ENCODE results near the gene ACSS2. TPM values are rescaled to one million over a fixed set of nuclear protein-coding genes. Genes with fewer than 3 reads are reported as not detected.

Gene ACSS2
- total and polyA plus RNA-seq, 2 donors (not counting 1 experiment from before 2014, with no cell fraction given), result 10.5 to 22.1 TPM

DNA sequence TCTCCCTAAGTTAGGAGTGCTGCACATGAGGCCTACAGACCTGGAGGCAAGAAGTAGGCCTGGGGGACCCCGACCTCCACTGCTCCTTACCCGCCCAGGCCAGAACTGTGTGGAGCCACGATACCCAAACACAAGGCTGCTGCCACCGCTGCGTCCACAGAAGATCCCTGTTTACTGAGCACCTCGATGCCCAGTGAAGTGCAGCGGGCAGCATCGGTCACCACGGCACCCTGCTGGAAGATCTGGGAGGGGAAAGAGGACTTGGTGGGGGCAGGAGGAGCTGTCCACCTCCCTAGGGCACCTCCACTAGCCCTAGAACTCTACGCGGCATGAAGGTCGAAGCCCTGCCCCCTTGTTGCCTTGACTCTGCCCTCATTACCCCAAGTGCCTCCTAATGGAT is 13.7 kb upstream of the ACSS2 start:
- H3K4me2 ChIP-seq (replicated peaks; ENCODE audit: low read depth, low read length, poor library complexity, severe bottlenecking), result no peak overlapping the region
- WGBS (ENCODE audit: insufficient coverage), result 95% methylated on average over 11 of the region's 12 CpGs
- Mint-ChIP-seq H3K27me3 (no peaks in the 10 kb centered on the region), H3K4me1 (no peaks in the 10 kb centered on the region), H3K9me3 (ENCODE audit: insufficient read depth) (no peaks in the 10 kb centered on the region), H3K4me3 (no peak overlapping the region), H3K27ac (no peak overlapping the region)
- intact Hi-C loops (cut with micrococcal nuclease), result no loop called here
- no peaks in the 10 kb centered on the region for H3K4me1 ChIP-seq (ENCODE audit: control insufficient read depth in 2 of 2, insufficient read depth in 2 of 2, low read length in 2 of 2)
- no peak overlapping the region for H3K27ac ChIP-seq (ENCODE audit: low read length in 2 of 2)
- H2AFZ ChIP-seq (ENCODE audit: insufficient read depth, low read depth, low read length, poor library complexity, severe bottlenecking), result no peak overlapping the region
- H3K4me3 ChIP-seq (ENCODE audit: control extremely low read depth in 1 of 5, extremely low read depth in 1 of 5, insufficient read depth in 1 of 5, low read depth in 2 of 5, low read length in 4 of 5), result no peak overlapping the region
- no peak overlapping the region for H3K9ac ChIP-seq (ENCODE audit: low read length)
- no peaks in the 10 kb centered on the region for H4K20me1 ChIP-seq (ENCODE audit: control insufficient read depth, insufficient read depth, low read length, poor library complexity, severe bottlenecking)
- H3K79me2 ChIP-seq (ENCODE audit: control insufficient read depth, insufficient read depth, low read length), result no peaks in the 10 kb centered on the region
- H3K9me3 ChIP-seq (ENCODE audit: control extremely low read depth in 1 of 3, control insufficient read depth in 2 of 3, insufficient read depth in 1 of 3, low read length in 2 of 3), result no peaks in the 10 kb centered on the region
- TF ChIP-seq EZH2 (IDR thresholded peaks at IDR 0.05; ENCODE audit: borderline replicate concordance, insufficient read depth, low read depth, low read length, poor library complexity, severe bottlenecking) (no peak), CTCF (IDR thresholded peaks at IDR 0.05) (no peak)
- H3K27me3 ChIP-seq (replicated peaks in 1 of 4; ENCODE audit: control extremely low read depth in 1 of 4, control insufficient read depth in 3 of 4, insufficient read depth in 4 of 4, low read length in 3 of 4), result no peaks in the 10 kb centered on the region
- POLR2A ChIA-PET, result no interaction called here
- DNase-seq, result no peak
- ATAC-seq (ENCODE audit: low read depth), result no peak
- CTCF ChIA-PET, result interaction anchor here (1.9 kb wide), 1 partner anchor 11 kb away, joined by 6 read pairs; the partner anchor contains the start of gene GGT7
- H3K36me3 ChIP-seq (replicated peaks in 1 of 2; ENCODE audit: control extremely low read depth in 1 of 2, control insufficient read depth in 1 of 2, extremely low read depth in 1 of 2, insufficient read depth in 2 of 2, low read length in 1 of 2), result no peaks in the 10 kb centered on the region

- Histone ChIP-seq H3K36me3 (replicated peaks in 1 of 2; ENCODE audit: control extremely low read depth in 1 of 2, control insufficient read depth in 1 of 2, extremely low read depth in 1 of 2, insufficient read depth in 2 of 2, low read length in 1 of 2) (no peaks in the 10 kb centered on the region), H3K79me2 (ENCODE audit: control insufficient read depth, insufficient read depth, low read length) (no peaks in the 10 kb centered on the region), H2AFZ (ENCODE audit: insufficient read depth, low read depth, low read length, poor library complexity, severe bottlenecking) (no peak overlapping the region), H4K20me1 (ENCODE audit: control insufficient read depth, insufficient read depth, low read length, poor library complexity, severe bottlenecking) (no peaks in the 10 kb centered on the region), H3K4me3 (ENCODE audit: control extremely low read depth in 1 of 5, extremely low read depth in 1 of 5, insufficient read depth in 1 of 5, low read depth in 2 of 5, low read length in 4 of 5) (no peak overlapping the region), H3K27me3 (replicated peaks in 1 of 4; ENCODE audit: control extremely low read depth in 1 of 4, control insufficient read depth in 3 of 4, insufficient read depth in 4 of 4, low read length in 3 of 4) (no peaks in the 10 kb centered on the region), H3K27ac (ENCODE audit: low read length in 2 of 2) (no peak overlapping the region), H3K9me3 (ENCODE audit: control extremely low read depth in 1 of 3, control insufficient read depth in 2 of 3, insufficient read depth in 1 of 3, low read length in 2 of 3) (no peaks in the 10 kb centered on the region), H3K4me1 (ENCODE audit: control insufficient read depth in 2 of 2, insufficient read depth in 2 of 2, low read length in 2 of 2) (no peaks in the 10 kb centered on the region), H3K4me2 (replicated peaks; ENCODE audit: low read depth, low read length, poor library complexity, severe bottlenecking) (no peak overlapping the region), H3K9ac (ENCODE audit: low read length) (no peak overlapping the region)
- H3K4me3 Mint-ChIP-seq, result no peak overlapping the region
- no peak for ATAC-seq (ENCODE audit: low read depth)
- no peak for DNase-seq
- no peaks in the 10 kb centered on the region for H3K4me1 Mint-ChIP-seq
- 97% methylated on average over 27 of the region's 32 CpGs for WGBS (ENCODE audit: insufficient coverage)
- no peak for TF ChIP-seq EZH2 (IDR thresholded peaks at IDR 0.05; ENCODE audit: borderline replicate concordance, insufficient read depth, low read depth, low read length, poor library complexity, severe bottlenecking)
- TF ChIP-seq CTCF (IDR thresholded peaks at IDR 0.05), result no peak
- intact Hi-C loops (cut with micrococcal nuclease), result no loop called here
- CTCF ChIA-PET, result interaction anchor here (0.5 to 1.4 kb wide), 2 partner anchors 11 to 1970 kb away, joined by 3 read pairs; no protein-coding TSS in a partner anchor
- POLR2A ChIA-PET, result no interaction called here
- no peak overlapping the region for H3K27ac Mint-ChIP-seq
- H3K9me3 Mint-ChIP-seq (ENCODE audit: insufficient read depth), result no peaks in the 10 kb centered on the region
- H3K27me3 Mint-ChIP-seq, result no peaks in the 10 kb centered on the region
Observed at GRCh38 chr20:34863421-34863965, 12.9 kb upstream of the ACSS2 start.

Data from B cell (primary cell).